Measurements from ENCODE around the gene ZC3H18.
A peak's percentile ranks its signal among the peaks of the same experiment; 100 is the strongest.

ZC3H18 gene

DNA sequence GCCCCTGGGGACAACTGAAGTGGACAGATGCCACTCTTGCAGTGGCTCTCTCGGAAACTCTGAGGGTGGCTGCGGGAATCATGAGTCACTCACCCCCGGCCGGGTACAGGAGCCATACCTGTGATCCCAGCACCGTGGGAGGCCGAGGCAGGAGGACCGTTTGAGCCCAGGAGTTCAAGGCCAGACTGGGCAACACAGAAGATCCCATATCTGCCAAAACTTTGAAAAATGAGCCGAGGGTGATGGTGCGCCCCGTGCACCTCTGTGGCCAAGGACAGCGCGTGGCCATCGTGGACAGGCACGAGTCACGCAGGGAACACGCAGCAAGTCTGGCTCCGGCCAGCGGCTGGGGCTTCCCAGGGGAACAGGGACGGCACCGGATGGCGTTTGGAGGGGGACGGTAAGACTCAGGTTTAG lies 41.3 kb upstream of the ZC3H18 start:
- no peak overlapping the region for H3K4me3 Mint-ChIP-seq
- no peaks in the 10 kb centered on the region for H3K9me3 Mint-ChIP-seq
- ATAC-seq (replicated peaks) (no peak), DNase-seq (no peak)
- peaks cover 4 to 14% of the 10 kb centered on the region in 2 donors for H3K4me1 Mint-ChIP-seq
- H3K27ac Mint-ChIP-seq = no peak overlapping the region
- H3K27me3 Mint-ChIP-seq = no peaks in the 10 kb centered on the region
- peaks cover 17 to 24% of the 10 kb centered on the region in 2 donors for H3K36me3 Mint-ChIP-seq

DNA sequence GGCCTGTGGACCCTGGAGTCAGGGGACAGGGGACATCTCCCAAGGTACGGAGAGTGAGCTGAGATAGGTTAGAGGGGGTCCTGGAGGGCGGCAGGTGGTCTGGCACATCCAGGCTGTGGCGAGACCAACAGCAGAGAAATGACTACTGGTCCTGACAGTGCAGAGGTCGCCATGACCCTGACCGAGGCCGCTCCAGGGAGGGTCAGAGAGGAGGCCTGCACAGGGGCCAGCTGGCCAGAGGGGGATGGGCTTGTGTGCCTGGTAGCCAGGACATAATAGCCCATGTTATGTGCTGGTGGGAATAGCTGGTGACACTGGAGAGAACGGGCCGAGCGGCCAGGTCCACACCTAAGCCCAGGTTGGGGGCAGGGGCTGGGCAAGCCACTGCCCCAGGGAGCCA lies 40.6 kb upstream of the ZC3H18 start:
- H3K27ac Mint-ChIP-seq = no peak overlapping the region
- no peaks in the 10 kb centered on the region for H3K9me3 Mint-ChIP-seq
- DNase-seq (no peak), ATAC-seq (replicated peaks) (no peak)
- H3K4me1 Mint-ChIP-seq = peaks cover 4 to 14% of the 10 kb centered on the region in 2 donors
- no peak overlapping the region for H3K4me3 Mint-ChIP-seq
- H3K27me3 Mint-ChIP-seq = no peaks in the 10 kb centered on the region
- peaks cover 17 to 24% of the 10 kb centered on the region in 2 donors for H3K36me3 Mint-ChIP-seq

DNA sequence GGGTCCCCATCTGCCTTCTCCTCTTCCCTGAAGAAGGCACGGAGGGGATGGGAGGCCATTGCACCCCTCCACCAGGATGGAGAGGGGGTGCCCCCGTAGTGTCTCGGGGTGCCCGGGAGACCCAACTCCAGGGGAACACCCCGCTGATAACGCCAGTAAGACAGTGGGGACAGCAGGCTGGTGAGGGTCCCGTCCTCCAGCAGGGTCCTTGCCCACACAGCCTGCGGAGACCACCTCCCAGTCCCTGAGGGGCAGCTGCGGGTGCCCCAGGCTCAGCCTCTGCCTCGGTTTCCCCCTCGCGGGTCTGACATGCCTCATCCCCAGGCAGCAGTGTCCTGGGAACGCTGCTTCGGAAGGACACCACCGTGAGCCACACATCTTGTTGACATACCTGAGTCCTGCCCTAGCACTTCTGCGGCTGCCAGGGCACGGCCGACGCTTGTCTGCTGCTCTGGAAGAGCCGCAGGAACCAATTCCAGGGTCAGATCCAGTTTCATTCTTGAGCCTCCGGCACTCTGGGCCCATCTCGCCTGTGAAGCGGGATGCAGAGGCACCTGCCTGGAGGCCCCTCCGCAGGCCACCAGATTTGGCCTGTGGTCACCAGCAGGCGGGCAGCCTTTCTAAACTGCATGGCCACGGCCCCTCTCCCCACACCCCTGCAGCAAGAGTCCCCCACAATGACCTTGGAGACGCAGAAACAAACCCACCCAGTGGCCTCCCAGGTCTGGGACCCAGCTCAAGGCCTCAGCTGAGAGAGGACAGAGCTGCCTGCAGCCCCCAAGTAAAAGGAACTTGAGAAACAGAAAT lies 39.9 kb upstream of the ZC3H18 start:
- Mint-ChIP-seq H3K27ac (no peak overlapping the region), H3K4me3 (no peak overlapping the region)

DNA sequence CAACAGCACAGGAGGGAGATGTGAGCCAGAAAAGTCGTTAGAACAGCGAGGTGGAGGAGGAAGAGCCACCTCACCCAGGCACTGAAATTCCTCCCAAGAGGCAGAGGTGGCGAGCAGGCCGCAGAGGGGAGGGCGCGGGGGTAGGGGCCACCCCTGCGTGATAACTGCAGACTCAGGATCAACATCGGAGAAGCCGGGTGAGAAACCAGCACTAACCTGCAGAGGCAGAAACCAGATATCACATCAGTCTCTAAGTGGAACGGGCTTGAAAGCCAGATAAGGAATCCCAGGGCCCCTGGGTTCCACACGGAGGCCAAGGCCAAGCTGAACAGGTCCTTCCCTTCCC lies 39.4 kb upstream of the ZC3H18 start:
- no peak overlapping the region for H3K4me3 Mint-ChIP-seq
- no peak overlapping the region for H3K27ac Mint-ChIP-seq
- H3K9me3 Mint-ChIP-seq = no peaks in the 10 kb centered on the region
- ATAC-seq (replicated peaks) (no peak), DNase-seq (no peak)
- H3K27me3 Mint-ChIP-seq = no peaks in the 10 kb centered on the region
- peaks cover 23 to 30% of the 10 kb centered on the region in 2 donors for H3K36me3 Mint-ChIP-seq
- peaks cover 7 to 11% of the 10 kb centered on the region in 2 donors for H3K4me1 Mint-ChIP-seq

More for the DNA sequence above, 39.9 kb upstream of the ZC3H18 start:
- H3K27me3 Mint-ChIP-seq = no peaks in the 10 kb centered on the region
- no peak for ATAC-seq (replicated peaks)
- H3K9me3 Mint-ChIP-seq = no peaks in the 10 kb centered on the region
- peaks cover 5 to 11% of the 10 kb centered on the region in 2 donors for H3K4me1 Mint-ChIP-seq
- no peak for DNase-seq
- H3K36me3 Mint-ChIP-seq = peaks cover 17 to 27% of the 10 kb centered on the region in 2 donors

DNA sequence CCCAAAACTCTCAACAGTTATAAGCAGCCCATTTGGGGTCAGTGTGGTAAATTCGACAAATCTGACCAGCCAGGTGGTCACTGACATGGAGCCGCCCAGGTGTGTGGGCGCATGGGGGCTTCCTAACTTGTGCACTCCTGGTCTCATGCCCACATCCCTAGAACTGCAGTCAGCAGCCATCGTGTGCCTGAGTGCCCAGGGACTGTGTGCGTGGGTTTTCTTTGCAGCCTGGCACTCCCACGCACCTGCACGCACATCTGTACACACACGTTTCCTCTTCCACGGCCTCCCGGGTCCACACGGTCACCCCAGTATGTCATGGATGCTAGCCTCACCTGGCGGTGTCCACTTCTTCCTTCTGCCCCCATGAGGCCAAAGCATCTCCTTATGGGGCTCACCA lies 38.9 kb upstream of the ZC3H18 start:
- Mint-ChIP-seq H3K4me3 (no peak overlapping the region), H3K4me1 (peaks cover 10 to 14% of the 10 kb centered on the region in 2 donors), H3K27me3 (no peaks in the 10 kb centered on the region), H3K9me3 (no peaks in the 10 kb centered on the region), H3K27ac (no peak overlapping the region), H3K36me3 (peaks cover 25 to 31% of the 10 kb centered on the region in 2 donors)
- no peak for ATAC-seq (replicated peaks)
- no peak for DNase-seq

DNA sequence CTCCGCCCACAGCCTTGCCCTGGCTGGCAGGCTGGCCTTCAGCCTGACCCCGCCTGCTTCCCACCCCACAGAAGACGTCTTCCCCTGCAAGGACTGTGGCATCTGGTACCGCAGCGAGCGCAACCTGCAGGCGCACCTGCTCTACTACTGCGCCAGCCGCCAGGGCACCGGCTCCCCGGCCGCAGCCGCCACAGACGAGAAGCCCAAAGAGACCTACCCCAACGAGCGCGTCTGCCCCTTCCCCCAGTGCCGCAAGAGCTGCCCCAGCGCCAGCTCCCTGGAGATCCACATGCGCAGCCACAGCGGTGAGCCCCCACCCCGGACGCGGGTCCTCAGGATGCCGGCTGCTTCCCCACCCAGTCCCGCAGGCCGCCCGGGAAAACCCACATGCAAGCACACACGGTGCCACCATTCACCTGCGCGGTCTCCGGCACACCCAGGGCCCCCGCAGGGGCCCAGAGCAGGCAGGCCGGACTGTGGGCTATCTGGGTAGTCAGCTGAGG lies 38.2 kb upstream of the ZC3H18 start:
- Mint-ChIP-seq H3K27me3 (no peaks in the 10 kb centered on the region), H3K27ac (peak overlapping the region; percentile 59), H3K36me3 (peaks cover 25 to 33% of the 10 kb centered on the region in 2 donors), H3K4me1 (peaks cover 10 to 14% of the 10 kb centered on the region in 2 donors), H3K4me3 (peak overlapping the region in 1 of 2 donors; percentile 17), H3K9me3 (no peaks in the 10 kb centered on the region)
- ATAC-seq (replicated peaks) (no peak), DNase-seq (no peak)

DNA sequence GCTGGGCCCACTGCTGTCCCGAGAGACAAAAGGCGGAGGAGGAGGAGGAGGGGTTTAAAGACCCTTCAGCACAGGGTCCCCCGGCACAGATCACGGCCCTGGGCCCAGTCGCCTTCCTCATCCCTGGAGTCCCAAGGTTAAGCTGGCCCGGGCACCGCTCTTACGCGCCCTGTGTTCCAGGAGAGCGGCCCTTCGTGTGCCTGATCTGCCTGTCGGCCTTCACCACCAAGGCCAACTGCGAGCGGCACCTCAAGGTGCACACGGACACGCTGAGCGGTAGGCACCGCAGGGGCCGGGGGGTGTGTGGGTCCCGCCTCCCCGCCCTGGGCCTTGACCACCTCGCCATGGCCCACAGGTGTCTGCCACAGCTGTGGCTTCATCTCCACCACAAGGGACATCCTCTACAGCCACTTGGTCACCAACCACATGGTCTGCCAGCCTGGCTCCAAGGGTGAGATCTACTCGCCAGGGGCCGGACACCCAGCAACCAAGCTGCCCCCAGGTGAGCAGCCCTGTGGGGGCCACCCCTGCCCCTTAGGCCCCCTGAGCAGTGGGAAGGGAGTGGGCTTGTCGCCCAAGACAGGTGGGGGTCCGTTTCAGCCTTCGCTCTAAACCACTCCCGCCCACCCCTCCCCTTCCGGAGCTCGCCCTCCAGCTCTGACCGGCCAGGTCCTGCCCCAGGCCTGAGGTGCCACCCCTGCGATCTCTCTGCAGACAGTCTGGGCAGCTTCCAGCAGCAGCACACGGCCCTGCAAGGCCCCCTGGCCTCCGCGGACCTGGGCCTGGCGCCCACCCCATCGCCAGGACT lies 37.6 kb upstream of the ZC3H18 start:
- no peaks in the 10 kb centered on the region for H3K9me3 Mint-ChIP-seq
- DNase-seq = no peak
- peaks cover 25 to 33% of the 10 kb centered on the region in 2 donors for H3K36me3 Mint-ChIP-seq
- peak overlapping the region; percentile 47 for H3K27ac Mint-ChIP-seq
- H3K27me3 Mint-ChIP-seq = no peaks in the 10 kb centered on the region
- H3K4me1 Mint-ChIP-seq = peaks cover 10 to 14% of the 10 kb centered on the region in 2 donors
- no peak for ATAC-seq (replicated peaks)
- H3K4me3 Mint-ChIP-seq = peak overlapping the region in 1 of 2 donors; percentile 22

DNA sequence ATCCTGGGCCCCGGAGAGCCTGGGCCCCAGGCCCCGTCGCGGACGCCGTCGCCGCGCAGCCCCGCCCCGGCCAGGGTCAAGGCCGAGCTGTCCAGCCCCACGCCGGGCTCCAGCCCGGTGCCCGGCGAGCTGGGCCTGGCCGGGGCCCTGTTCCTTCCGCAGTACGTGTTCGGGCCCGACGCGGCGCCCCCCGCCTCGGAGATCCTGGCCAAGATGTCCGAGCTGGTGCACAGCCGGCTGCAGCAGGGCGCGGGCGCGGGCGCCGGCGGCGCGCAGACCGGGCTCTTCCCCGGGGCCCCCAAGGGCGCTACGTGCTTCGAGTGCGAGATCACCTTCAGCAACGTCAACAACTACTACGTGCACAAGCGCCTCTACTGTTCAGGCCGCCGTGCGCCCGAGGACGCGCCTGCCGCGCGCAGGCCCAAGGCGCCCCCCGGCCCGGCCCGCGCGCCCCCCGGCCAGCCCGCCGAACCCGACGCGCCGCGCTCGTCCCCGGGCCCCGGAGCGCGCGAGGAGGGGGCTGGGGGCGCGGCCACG lies 36.8 kb upstream of the ZC3H18 start:
- Mint-ChIP-seq H3K4me1 (peaks cover 12 to 16% of the 10 kb centered on the region in 2 donors), H3K27ac (no peak overlapping the region), H3K9me3 (no peaks in the 10 kb centered on the region), H3K4me3 (no peak overlapping the region), H3K27me3 (peaks cover 2 to 4% of the 10 kb centered on the region in 2 donors), H3K36me3 (peaks cover 25 to 33% of the 10 kb centered on the region in 2 donors)
- ATAC-seq (replicated peaks) (no peak), DNase-seq (no peak)

DNA sequence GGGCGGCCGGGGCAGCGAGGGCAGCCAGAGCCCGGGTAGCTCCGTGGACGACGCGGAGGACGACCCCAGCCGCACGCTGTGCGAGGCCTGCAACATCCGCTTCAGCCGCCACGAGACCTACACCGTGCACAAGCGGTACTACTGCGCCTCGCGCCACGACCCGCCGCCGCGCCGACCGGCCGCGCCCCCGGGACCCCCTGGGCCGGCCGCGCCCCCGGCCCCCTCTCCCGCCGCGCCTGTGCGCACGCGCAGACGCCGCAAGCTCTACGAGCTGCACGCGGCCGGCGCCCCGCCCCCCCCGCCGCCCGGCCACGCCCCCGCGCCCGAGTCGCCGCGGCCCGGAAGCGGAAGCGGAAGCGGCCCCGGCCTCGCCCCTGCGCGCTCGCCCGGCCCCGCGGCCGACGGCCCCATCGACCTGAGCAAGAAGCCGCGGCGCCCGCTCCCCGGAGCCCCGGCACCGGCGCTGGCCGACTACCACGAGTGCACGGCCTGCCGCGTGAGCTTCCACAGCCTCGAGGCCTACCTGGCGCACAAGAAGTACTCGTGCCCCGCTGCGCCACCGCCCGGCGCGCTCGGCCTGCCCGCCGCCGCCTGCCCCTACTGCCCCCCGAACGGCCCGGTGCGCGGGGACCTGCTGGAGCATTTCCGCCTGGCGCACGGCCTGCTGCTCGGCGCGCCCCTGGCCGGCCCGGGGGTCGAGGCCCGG lies 36.1 kb upstream of the ZC3H18 start:
- DNase-seq (peak; percentile 73), ATAC-seq (replicated peaks) (peak; percentile 83 to 86)
- H3K36me3 Mint-ChIP-seq = peaks cover 19 to 27% of the 10 kb centered on the region in 2 donors
- no peaks in the 10 kb centered on the region for H3K9me3 Mint-ChIP-seq
- peaks cover 6 to 11% of the 10 kb centered on the region in 2 donors for H3K27me3 Mint-ChIP-seq
- peaks cover 12 to 18% of the 10 kb centered on the region in 2 donors for H3K4me1 Mint-ChIP-seq
- H3K4me3 Mint-ChIP-seq = peak overlapping the region; percentile 29 to 85
- no peak overlapping the region for H3K27ac Mint-ChIP-seq

DNA sequence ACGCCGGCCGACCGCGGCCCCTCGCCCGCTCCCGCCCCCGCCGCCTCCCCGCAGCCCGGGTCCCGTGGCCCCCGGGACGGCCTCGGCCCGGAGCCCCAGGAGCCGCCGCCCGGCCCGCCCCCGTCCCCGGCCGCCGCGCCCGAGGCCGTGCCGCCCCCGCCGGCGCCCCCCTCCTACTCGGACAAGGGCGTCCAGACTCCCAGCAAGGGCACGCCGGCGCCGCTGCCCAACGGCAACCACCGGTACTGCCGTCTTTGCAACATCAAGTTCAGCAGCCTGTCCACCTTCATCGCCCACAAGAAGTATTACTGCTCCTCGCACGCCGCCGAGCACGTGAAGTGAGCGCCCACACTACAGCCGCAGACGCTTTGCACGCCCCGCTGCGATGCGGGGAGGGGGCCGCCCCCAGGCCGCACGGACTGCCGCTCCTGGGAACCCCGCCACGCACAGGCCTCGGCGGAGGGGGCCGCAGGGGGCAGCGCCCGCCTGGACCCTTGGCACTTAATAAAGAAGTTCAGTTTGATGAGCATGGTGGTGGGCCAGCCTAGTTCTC lies 35.5 kb upstream of the ZC3H18 start:
- no peak for DNase-seq
- H3K9me3 Mint-ChIP-seq = no peaks in the 10 kb centered on the region
- H3K27me3 Mint-ChIP-seq = peaks cover 6 to 17% of the 10 kb centered on the region in 2 donors
- ATAC-seq (replicated peaks) = peak; percentile 51 to 55
- peak overlapping the region; percentile 91 for H3K27ac Mint-ChIP-seq
- H3K4me3 Mint-ChIP-seq = peak overlapping the region; percentile 85 to 86
- H3K36me3 Mint-ChIP-seq = peaks cover 13 to 22% of the 10 kb centered on the region in 2 donors
- H3K4me1 Mint-ChIP-seq = peaks cover 12 to 18% of the 10 kb centered on the region in 2 donors

DNA sequence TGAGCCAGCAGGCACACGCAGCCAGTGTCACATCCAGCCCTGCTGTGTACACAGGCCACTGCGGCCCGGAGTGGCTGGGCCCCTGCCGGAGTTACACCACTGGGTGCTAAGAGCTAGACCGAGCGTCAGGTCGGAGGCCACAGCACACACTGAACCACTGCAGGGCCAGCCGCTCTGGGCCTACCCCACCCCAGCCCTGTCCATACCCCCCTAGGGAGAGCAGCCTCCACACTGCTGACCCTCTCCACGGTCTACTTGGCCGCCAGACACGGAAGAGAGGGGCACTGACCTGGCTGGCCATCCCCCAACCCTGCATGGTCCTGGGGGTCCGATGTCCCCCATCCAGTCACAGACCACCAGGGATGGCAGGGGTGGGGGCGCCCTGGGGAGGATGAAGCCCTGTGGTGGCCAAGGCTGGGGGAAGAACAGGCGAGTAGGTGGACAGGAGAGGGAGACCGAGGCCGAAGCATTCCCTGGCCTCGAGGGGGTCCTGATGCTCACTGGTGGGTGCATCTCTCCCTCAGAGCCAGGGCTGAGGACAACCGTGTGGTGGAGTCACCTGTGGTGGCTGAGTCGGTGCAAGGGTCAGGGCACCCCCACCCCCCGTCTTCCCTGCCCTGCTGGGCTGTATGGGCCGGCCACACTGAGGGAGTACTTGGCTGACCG lies 34.9 kb upstream of the ZC3H18 start:
- Mint-ChIP-seq H3K27ac (peak overlapping the region; percentile 91), H3K4me1 (peaks cover 12 to 18% of the 10 kb centered on the region in 2 donors), H3K27me3 (peaks cover 6 to 22% of the 10 kb centered on the region in 2 donors), H3K9me3 (no peaks in the 10 kb centered on the region), H3K36me3 (peaks cover 13 to 20% of the 10 kb centered on the region in 2 donors), H3K4me3 (peak overlapping the region; percentile 85 to 86)
- no peak for DNase-seq
- ATAC-seq (replicated peaks) = peak in 1 of 2 donors; percentile 7

DNA sequence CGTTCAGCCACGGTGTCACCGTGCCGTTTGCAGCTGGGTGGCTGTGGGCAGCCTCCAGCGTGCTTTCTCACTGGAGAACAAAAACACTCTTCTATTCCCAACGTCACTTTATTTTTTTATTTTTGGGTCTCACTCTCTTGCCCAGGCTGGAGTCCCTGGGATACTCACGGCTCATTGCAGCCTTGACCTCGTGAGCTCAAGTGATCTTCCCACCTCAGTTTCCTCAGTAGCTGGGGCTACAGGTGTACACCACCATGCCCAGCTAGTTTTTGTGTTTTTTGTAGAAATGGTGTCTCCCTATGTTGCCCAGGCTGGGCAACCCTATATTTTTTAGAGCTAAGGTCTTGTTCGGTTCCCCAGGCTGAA lies 34.4 kb upstream of the ZC3H18 start:
- Mint-ChIP-seq H3K9me3 (no peaks in the 10 kb centered on the region), H3K36me3 (peaks cover 9 to 18% of the 10 kb centered on the region in 2 donors), H3K27ac (peak overlapping the region; percentile 91), H3K4me1 (peaks cover 12 to 18% of the 10 kb centered on the region in 2 donors), H3K4me3 (peak overlapping the region; percentile 85 to 86), H3K27me3 (peaks cover 11 to 28% of the 10 kb centered on the region in 2 donors)
- ATAC-seq (replicated peaks) = no peak
- DNase-seq = no peak

DNA sequence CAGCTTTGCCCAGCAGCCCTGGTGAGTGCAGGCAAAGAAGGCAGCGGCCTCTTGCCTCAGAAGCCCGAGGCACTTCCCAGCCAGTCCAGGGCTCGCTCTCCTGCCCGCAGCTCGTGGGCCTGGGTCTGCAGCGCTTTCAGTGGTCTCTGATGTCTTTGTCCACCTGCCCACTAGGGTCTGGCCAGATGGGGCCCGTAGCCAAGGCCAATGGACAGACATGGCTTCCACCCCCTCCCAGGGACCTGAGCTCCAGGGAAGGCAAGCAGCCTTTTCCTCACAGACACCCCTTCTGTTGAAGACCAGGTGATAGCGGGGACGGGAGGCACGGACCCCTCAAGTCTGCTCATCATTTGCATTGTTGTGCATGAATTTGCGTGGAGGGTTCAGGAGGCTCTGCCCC lies 33.7 kb upstream of the ZC3H18 start:
- Mint-ChIP-seq H3K27ac (peak overlapping the region; percentile 62), H3K4me3 (peak overlapping the region in 1 of 2 donors; percentile 85), H3K9me3 (no peaks in the 10 kb centered on the region), H3K4me1 (peaks cover 11 to 18% of the 10 kb centered on the region in 2 donors), H3K36me3 (peaks cover 9 to 18% of the 10 kb centered on the region in 2 donors), H3K27me3 (peaks cover 14 to 33% of the 10 kb centered on the region in 2 donors)
- ATAC-seq (replicated peaks) = no peak
- no peak for DNase-seq
